GM19328 (cell line): Measurements from ENCODE around the gene CENPB.
A peak's percentile ranks its signal among the peaks of the same experiment; 100 is the strongest.

Experiments used
- ATAC-seq: cut with Tn5 transposase; IDR thresholded peaks from one replicate; pipeline ENCODE4 v1.9.1; 2021; ENCODE audit warnings: mild to moderate bottlenecking, moderate library complexity; ENCODE audit not compliant: unreplicated experiment

CENPB gene

GRCh38 chr20:3767427-3768341, 18.9 kb downstream of the CENPB start, which contains the start of gene ADISSP:
Gene ADISSP (minus strand): TSS chr20:3767753. CDS start chr20:3760100, 7,653 bp downstream.
- peak; percentile 95 for ATAC-seq

GRCh38 chr20:3767110-3767426, 19.5 kb downstream of the CENPB start:
- no peak for ATAC-seq

- ATAC-seq: no peak
Observed at GRCh38 chr20:3766422-3767109, 20.0 kb downstream of the CENPB start.

- ATAC-seq: no peak
Observed at GRCh38 chr20:3765171-3765882, 21.2 kb downstream of the CENPB start.

- no peak for ATAC-seq
Observed at GRCh38 chr20:3764659-3765058, 21.9 kb downstream of the CENPB start.

GRCh38 chr20:3763671-3764601, 22.6 kb downstream of the CENPB start:
- no peak for ATAC-seq

GRCh38 chr20:3760655-3761348, 25.7 kb downstream of the CENPB start:
- no peak for ATAC-seq

- no peak for ATAC-seq
Observed at GRCh38 chr20:3759884-3760283, 26.7 kb downstream of the CENPB start.

GRCh38 chr20:3759316-3759823, 27.2 kb downstream of the CENPB start:
- no peak for ATAC-seq

GRCh38 chr20:3758566-3758965, 28.0 kb downstream of the CENPB start:
- no peak for ATAC-seq

GRCh38 chr20:3757268-3757667, 29.3 kb downstream of the CENPB start:
- ATAC-seq: no peak

GRCh38 chr20:3755814-3756480, 30.6 kb downstream of the CENPB start:
- no peak for ATAC-seq

GRCh38 chr20:3755269-3755668, 31.3 kb downstream of the CENPB start:
- ATAC-seq: no peak

GRCh38 chr20:3754276-3754630, 32.3 kb downstream of the CENPB start:
- no peak for ATAC-seq

GRCh38 chr20:3753501-3754275, 32.9 kb downstream of the CENPB start:
- ATAC-seq: no peak

- ATAC-seq: no peak
Observed at GRCh38 chr20:3753098-3753497, 33.4 kb downstream of the CENPB start.

- ATAC-seq: no peak
Observed at GRCh38 chr20:3752386-3752759, 34.2 kb downstream of the CENPB start.

- ATAC-seq: no peak
Observed at GRCh38 chr20:3751675-3752385, 34.7 kb downstream of the CENPB start.
